GM18511 (cell line): ENCODE measurements around the gene ASIC2.

ENCODE experiments used
- ATAC-seq: cut with Tn5 transposase; IDR thresholded peaks from one replicate; pipeline ENCODE4 v1.9.1; 2021; ENCODE audit warnings: mild to moderate bottlenecking, moderate library complexity; ENCODE audit not compliant: unreplicated experiment

ASIC2 gene

DNA sequence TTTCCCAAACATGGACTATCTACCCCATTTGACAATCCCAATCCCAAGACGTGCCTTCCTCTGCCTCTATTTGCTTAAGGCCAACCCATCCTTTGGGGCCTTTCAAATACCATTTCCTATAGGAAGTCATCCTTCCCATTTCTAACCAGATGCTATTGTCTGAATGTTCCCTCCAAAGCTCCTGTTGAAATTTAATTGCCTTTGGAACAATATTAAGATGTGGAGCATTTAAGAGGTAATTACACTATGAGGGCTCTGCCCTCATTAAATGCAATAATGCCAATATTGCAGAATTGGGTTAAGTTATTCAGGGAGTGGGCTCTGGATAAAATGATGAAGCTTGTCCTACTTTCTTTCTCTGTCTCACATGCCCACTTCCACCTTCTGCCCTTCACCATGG, 125.4 kb downstream of the ASIC2 start:
- no peak for ATAC-seq

DNA sequence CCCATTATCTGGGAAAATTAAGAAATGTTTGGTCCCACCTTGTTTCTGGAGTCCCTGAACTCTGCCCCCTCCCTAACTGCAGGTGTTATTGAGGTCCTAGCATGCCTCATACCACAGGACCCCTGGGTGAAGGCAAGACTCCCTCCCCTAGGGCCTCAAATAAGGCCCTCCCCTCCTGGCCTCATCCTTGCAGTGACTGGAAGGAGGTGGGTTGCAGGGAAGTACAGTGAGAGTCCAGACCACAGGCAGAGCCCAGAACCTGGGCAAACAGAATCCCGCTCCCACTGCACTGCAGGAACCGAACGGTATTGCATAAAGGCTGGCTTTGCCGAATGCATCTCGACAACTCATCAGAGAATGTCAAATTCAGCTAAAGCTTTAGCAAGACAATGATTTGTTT, 126.6 kb downstream of the ASIC2 start:
- ATAC-seq = no peak

DNA sequence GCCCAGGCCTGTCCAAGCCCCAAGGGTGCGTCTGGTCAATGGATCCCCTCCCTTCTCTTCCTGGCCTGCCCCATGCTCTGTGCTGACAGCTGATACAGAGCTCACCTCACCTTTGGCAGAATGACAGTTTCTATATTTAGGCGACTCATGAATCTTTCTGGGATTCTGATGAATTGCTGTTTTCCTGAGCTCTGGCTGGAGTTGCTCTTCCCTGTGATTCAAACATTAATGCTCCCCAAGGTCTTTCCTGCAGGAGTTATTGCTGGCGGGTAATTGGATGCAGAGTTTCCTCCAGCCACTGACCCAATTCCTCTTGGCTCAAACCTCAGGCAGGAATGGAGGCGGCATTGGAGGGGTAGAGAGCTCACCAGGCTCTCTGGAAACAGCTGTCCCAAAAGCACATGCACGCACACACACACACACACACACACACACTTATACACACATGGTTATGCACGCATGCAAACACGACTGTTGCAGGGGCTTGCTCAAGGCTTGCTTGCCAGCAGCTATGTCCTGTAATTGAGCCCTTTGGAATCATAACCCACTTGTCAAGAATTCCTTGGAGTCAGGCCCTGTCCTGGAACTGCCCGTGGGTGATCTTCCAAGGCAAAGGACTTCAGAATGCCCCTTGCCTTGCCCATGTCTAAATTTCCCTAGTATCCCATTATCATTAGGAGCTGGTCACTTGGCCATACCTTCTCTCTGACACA, 128.8 kb downstream of the ASIC2 start:
- no peak for ATAC-seq

DNA sequence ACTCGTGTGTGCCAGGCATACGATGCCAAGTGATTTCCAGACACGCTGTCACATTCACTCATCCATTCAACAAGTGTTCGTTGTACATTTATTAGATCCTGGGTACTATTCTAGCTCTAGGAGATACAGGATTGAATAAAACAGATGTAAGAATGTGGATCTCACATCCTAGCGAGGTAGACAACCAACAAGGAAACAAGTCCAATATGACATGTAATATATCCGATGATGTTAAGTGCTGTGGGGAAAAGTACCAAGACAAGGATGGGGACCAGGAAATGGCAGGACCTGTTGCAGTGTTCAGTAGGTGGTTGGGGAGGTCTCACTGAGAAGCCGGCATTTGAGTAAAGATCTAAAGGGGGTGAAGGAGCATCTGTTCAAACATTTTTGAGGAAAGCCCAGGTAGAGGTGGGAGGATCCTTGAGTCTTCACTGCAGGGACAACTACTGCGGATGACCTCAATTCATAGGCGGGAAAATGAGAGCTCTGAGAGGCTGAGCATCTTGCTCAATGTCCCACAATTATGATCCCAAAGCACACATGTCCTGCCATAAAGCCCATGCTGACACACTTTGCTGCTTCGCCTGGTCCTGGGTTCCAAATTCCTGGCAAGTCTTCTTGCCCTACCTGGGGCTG, 129.4 kb downstream of the ASIC2 start:
- no peak for ATAC-seq

DNA sequence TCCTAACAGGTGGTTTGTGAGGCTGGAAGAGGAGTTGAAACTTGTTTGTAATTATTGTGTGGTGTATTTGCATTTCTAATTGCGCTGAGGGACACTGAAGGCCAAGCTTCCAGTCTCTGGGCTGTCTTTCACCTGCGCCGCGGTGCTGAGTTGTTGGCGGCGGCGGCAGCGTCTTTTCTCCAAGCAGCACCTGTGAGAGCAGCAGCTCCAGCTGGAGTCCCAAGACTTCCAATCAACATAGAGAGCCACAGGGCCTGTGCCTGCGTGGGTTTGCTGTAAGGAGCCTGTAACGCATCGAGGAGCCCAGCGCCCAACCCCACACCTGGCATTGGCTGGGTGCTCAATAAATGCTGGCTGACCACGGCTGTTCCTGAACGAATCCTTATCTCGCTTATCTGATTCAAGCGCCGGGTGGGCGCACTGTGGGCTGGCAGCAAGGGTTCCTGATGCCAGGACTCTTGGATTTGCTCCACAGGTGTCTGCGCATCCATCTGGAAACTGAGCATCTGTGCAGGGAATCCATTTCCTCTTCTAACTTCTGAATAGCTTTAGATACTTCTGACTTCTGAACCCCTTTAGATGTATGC, 138.1 kb downstream of the ASIC2 start:
- no peak for ATAC-seq

DNA sequence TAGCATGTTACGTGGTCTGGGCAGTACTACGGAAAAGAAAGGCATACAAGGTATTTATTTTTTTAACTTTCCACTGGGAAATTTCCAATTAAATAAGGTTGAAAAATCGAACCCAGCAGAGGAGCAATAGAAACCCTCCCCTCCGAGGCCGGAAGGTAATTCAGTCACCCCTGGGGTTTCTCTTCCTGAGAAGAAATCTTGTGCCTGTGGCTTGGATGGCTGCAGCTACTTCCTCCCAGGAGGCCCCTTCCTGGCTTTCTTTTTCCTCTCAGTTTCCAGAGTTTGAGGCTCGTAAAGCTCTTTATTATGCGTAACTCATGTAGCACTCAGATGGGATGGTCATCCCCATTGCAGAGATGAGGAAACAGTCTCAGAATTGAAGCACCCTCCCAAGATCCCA, 140.3 kb downstream of the ASIC2 start:
- ATAC-seq = no peak

DNA sequence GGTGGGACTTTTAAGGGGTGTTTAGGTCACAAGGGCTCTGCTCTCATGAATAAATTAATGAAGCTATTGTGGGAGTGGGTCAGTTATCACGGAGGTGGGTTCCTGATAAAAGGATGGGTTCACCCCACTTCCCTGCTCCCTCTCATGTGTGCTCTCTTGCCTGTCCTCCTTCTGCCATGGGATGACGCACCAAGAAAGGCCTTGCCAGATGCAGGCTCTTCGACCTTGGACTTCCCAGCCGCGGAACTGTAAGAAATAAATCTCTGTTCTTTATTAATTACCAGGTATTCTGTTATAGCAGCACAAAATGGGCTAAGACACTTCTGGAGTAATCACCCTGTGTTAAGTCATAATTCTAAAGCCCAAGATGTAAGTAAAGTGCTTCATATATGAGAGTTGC, 141.5 kb downstream of the ASIC2 start:
- ATAC-seq = no peak

DNA sequence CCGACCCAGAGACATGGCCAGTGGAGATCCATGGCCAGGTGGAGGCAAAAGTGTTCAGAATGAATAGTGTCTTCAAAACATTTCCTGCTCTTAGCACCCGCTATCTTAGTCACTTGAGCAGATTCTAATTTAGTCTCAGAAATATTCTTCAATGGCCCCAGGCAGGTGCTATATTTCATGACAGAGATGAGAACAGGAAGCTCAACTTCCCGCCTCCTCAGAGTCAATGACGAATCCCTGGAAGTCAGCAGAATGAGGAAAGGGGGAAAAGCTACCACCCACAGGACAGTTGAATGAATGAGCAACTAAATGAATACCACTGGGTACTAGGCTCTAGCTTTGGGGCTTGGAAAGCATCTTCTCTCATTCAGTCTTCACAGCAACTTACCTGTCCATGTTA, 147.2 kb downstream of the ASIC2 start:
- ATAC-seq = no peak

DNA sequence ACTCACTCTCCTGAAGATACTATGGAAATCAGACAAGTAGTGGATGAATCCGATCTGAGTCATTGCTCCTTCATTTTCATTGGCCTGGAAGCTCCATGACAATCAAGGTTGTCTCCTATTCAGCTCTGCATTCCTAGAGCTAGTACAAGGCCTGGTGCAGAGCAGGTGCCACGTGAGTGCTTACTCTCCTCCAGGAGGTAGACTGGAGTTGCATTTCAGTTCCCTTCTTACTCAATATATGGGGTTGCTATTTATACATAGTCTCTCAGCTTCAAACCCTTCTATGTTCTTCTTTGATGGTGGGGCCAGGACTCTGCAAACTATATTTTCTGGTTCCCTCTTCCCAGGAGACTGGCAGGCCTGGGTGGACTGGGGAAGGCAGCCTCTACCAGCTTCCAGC, 148.3 kb downstream of the ASIC2 start:
- ATAC-seq = no peak

DNA sequence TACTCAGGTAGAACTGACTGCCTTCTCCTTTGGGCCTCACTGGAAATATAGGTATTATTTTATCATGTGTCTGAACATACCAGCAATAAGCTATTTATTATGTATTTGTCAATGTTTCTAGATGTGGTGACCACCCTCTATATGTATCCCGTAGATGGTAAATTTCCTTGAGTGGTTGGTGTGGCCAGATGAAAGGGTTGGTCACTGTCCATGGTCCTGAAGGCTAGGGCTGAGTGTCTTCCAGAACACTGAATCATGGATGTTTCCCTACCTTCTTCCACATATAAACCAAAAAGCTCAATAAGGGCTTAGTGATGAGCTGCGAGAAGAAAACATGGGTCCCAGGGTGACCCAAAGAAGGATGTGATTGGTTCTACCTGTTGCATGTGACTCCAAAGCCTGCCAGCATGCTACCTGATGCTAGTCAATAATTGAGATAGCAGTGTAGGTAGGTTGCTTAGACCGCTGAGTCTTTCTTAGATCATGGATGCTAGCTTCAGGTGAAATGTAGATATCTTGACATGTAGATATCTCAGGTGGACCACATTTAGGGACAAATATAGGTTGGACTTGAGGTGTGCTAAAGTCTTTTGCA, 150.3 kb downstream of the ASIC2 start:
- no peak for ATAC-seq

DNA sequence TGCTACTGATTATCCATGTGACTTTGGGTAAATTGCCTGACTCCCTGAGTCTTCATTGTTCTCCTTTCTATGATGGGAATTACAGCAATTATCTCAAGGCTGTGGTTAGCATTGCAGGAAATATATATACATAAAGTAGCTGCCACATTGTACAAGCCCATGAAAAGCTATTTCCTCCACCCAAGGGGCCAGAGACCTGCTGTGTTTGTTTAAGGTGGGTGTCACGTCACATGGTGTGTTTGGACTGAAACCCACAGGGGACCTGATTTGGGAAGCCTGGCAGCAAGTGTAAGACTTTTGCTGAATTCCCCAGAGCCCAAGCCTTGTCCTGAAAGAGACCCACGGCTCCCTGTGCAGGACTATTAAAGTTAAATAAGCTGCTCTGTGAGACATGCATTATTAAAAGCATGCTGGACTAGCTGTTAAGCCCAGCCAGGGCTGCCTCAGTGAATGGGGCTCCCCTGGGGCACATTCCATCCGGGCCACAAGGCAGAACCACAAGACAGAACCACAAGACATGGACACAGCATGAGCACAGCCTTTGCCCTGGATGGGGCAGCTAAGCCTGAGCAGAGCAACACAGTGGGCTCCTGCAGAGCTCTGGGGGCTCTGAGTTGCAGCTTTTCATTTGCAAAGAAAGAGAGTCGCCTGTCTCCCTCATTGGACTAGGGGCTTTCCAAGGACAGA, 152.5 kb downstream of the ASIC2 start:
- ATAC-seq = no peak

DNA sequence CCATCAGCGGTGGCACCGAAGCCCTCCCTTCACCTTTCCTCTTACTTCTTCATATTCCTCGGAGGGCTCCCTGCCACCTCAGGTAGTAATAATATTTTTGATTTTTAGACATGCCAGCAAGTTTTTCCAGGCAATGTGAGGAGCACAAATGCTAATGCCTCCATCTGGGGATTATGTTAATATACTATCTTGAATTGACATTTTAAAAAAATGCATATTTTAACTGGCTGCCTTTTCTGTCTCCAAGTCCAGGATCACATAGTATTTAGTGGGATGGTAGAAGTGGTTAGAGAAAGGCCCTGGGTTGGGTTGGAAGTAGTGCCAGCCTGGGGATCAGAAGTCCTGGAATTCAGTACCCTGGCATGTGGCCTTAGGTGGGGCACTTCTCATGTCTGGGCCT, 154.5 kb downstream of the ASIC2 start:
- no peak for ATAC-seq

DNA sequence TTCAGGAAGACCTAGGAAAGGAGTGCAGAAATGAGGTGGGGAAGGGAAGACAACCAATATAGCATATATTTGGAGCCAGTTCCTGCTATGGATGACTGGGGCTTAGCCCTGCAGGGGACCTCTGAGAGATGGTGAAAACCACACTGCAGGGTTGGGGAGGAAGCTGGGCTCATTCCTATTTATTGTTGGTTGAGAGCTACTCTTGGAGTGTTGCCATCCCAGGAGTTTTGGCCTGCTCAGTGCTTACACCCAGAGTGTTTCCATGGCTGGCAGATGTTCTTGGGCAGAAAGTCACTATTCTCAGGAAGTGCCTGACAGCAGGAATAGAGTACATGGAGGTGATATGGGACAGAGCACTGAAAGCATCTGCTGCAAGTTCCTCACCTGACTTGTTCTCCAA, 155.7 kb downstream of the ASIC2 start:
- ATAC-seq = no peak

DNA sequence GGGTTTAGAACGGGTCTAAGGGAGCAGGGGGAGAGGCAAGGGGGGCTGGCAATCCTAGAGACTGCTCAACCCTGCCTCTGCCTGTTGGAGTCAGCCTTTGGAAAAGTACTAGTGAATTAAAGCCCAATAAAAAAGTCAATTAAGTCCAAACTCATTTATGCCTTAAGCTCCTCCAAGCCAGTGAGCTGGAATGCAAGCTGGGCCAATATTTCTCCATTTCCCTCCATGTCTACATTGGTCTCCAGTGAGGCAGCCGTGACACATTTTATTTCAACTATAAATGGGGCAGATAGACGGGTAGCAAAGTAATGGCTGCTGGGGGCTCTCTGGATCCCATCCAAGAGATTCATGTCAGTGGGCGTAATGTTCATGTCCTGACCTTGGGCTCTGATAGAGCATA, 157.4 kb downstream of the ASIC2 start:
- ATAC-seq = no peak

DNA sequence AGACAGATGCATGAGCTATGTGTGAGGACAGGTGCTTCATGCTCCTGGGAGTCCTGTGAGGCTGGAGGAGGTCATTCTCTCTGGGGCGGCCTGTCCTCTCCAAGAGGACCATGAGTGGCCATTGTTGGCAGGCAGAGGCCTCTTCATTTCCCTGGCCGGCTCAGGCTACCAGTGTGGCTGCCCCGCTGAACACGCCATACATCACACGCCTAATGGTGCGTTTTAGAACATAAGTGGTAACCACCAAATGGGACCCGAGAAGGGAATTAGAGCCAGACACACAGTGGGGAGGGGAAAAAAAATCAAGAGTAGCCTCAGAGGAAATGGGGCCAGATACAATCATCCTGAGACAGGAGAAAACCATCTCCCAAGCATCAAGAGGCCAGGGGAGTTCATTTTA, 161.5 kb downstream of the ASIC2 start:
- no peak for ATAC-seq

DNA sequence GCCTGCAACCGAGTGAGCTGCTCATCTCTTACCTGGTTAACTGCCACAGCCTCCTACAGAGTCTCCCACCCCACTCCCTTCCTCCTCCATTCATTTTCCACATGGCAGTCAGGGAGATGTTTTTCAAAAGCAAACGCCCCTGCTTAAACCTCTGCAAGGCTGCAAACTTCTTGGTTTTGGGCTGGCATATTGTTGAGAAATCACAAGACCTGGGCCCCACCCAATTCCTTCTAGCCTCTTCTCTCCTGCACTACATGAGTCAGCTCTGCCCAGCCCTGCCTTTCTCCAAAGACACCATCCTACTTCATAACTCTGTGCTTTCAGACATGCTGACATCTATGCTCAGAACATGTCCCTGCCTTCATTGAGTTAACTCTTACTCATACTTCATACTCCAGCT, 165.4 kb downstream of the ASIC2 start:
- no peak for ATAC-seq

DNA sequence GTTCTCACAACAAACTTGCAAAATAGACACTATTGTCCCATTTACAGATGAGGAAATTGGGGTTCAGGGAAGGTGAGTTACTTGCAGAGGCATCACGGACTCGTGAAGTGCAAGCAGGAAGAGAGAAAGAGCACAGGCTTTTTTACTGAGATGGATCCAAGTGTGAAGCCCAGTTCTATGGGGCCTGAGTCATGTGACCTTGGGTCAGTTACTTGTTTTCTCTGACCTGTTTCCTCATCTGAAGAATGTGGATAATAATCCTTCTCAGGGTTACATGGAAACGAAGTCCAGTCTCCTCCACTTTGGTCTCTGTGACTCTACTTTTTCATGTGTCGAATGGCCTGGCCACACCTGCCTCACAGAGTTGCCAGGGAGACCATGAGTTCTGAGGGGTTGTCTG, 167.0 kb downstream of the ASIC2 start:
- ATAC-seq = no peak

DNA sequence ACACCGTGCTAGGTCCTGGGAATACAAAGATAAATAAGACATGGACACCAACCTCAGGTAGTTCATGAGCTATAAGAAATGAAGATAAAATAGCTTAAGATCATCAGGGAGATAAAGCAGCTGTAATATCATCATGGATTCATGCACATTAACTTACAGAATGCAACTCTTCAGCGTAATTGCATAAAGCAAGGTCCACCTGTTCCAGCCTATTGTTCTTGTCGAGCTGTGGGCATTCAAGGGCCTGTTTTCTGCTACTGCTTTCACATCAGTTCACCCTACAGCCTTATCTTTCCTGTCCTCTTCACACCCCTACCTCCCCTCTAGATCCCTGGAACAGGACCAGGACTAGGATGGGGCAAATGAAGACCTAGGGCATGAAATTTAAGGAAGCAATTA, 167.5 kb downstream of the ASIC2 start:
- ATAC-seq = no peak

DNA sequence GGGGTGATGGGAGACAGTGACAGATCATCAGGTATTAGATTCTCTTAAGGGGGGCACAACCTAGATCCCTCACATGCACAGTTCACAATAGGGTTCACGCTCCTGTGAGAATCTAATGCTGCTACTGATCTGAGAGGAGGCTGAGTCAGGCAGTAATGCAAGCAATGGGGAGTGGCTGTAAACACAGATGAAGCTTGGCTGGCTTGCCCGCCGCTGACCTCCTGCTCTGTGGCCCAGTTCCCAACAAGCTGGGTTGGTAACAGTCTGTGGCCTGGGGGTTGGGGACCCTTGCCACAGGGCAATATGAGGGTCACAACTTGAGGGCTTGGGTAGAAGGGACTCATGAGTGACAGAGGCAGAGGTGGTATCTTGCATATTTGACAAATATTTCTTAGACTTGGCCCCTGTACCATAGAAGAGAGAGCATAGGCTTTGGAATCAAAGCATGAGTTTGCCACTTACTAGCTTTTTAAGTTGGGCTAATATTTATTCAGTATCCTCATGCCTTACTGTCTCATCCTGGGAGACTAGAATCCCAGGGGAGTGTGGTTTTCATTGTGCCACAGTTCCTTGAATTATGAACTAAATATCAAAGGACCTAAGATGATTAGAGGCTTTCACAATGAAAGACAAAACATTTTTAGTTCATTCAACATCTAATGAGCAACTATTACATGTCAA, 168.1 kb downstream of the ASIC2 start:
- ATAC-seq = no peak

DNA sequence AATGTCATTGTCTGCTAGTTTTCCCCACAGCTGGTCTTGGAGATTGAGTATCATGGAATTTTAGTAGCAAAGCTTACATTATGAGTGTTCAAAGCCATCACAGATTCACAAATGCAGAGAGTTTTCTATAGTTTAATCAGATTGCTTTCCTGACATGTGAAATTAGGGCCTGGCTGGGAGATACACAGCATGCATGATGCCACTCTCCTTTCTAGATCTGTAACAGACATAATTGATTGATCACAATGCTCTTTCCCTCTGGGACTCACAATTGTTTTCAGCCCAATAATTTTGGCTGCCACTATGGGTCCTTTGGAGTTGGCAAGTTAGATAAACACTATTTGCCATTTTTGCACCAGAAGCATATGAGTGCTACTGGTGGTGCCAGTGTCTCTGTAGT, 168.9 kb downstream of the ASIC2 start:
- no peak for ATAC-seq

DNA sequence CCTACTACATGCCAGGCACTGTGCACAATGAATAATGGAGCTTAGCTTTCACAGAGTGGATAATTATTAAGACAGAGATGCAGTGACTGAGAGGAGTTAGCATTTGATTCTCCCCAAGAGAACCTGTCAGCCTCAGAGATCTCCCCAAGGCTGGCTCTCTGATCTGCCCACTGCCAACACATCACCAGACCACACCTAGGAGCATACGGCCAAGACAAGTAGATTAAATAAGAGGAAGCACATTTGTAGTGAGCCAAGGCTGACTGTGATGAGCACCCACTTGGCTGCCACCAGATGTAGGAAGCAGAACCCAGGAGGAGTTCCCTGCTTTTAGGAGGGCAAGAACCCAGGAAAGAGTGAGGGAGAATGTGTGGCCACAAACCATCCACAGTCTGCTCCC, 171.3 kb downstream of the ASIC2 start:
- no peak for ATAC-seq
